Measurements from ENCODE around the gene SYNE1. TPM values are rescaled to one million over a fixed set of nuclear protein-coding genes. Genes with fewer than 3 reads are reported as not detected.
A peak's percentile ranks its signal among the peaks of the same experiment; 100 is the strongest.

SYNE1 gene
- total RNA-seq, 6 experiments from 2014 or later = 60.0 to 69.0 (median 66.9) TPM

DNA sequence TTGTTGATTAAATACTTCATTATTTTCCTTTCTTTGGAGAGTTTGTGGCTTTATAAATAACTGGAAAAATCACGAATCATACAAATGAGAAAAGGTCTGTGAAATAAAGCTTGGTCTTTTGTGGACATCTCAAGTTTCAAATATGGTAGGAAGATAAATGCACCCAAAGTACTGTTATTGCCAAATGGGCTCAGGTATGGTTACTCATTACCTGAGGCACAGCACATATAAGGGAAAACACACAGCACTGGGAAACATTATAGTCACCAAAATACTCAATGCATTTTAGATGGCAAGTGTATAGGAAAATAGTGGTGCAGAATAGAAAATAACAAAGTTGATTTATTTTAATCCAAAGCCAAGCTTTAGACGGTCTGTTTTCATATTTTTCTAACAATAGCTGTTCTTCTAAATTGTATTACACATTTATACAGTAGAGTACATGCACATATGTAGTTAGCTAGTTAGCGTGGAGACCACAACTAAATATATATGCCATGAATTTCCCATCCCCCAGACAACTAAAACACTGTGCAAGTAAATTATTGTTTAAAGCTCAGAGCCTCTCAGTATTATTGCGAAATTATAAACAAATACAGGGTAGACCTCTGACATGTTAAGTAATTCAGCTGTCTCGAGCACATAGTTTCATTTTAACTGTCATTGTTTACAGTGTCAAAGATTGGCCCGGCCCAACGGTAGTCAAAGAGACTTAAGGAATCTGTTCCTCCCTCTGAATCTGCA lies 336.0 kb downstream of the SYNE1 start:
- no peaks in the 10 kb centered on the region for H3K27me3 Mint-ChIP-seq (ENCODE audit: insufficient read depth)
- DNase-seq = peak; percentile 30

DNA sequence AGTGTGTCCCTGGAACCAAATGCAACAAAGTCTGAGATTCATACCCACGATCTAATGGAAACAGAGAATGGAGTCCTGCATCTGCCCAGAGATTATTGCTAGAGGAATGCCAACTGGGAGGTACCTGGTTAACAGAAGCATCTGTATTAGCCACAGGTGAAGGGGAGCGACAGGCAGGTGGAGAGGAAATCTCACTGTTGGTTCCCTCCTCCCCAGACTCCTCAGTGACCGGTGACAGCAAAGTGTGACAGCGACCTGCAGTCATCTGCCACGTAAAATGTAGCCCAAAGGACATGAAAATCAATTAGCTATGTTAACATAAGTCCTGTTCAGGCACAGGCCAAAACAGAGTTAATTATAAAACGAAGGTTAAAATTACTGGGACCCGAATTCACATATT lies 336.6 kb downstream of the SYNE1 start:
- Mint-ChIP-seq H3K27me3 (ENCODE audit: insufficient read depth) (no peaks in the 10 kb centered on the region; the same call in 1 of the 2 replicates), H3K4me3 (peak overlapping the region; percentile 95), H3K4me1 (ENCODE audit: low read depth) (peaks cover 50% of the 10 kb centered on the region), H3K27ac (peak overlapping the region; percentile 86), H3K9me3 (no peaks in the 10 kb centered on the region), H3K36me3 (ENCODE audit: low read depth) (peaks cover 14% of the 10 kb centered on the region)
- TF ChIP-seq CTCF (IDR thresholded peaks at IDR 0.05) = no peak
- no peak for DNase-seq

More for the DNA sequence above, 336.0 kb downstream of the SYNE1 start:
- Mint-ChIP-seq H3K4me3 (peak overlapping the region; percentile 95), H3K27ac (peak overlapping the region; percentile 86), H3K9me3 (no peaks in the 10 kb centered on the region), H3K36me3 (ENCODE audit: low read depth) (peaks cover 14% of the 10 kb centered on the region), H3K4me1 (ENCODE audit: low read depth) (peaks cover 43% of the 10 kb centered on the region)
- TF ChIP-seq CTCF (IDR thresholded peaks at IDR 0.05) = no peak

- DNase-seq = no peak
- no peaks in the 10 kb centered on the region for H3K9me3 Mint-ChIP-seq
- TF ChIP-seq CTCF (IDR thresholded peaks at IDR 0.05) = no peak
- H3K27ac Mint-ChIP-seq = peak overlapping the region; percentile 74
- peaks cover 14% of the 10 kb centered on the region for H3K36me3 Mint-ChIP-seq (ENCODE audit: low read depth)
- peaks cover 58% of the 10 kb centered on the region for H3K4me1 Mint-ChIP-seq (ENCODE audit: low read depth)
- H3K4me3 Mint-ChIP-seq = no peak overlapping the region
- no peaks in the 10 kb centered on the region; the same call in 1 of the 2 replicates for H3K27me3 Mint-ChIP-seq (ENCODE audit: insufficient read depth)
These were observed 338.1 kb downstream of the SYNE1 start for GRCh38 chr6:152298848-152299735.

GRCh38 chr6:152298055-152298647 lies 339.0 kb downstream of the SYNE1 start:
- H3K4me1 Mint-ChIP-seq (ENCODE audit: low read depth) = peaks cover 58% of the 10 kb centered on the region
- no peaks in the 10 kb centered on the region; the same call in 1 of the 2 replicates for H3K27me3 Mint-ChIP-seq (ENCODE audit: insufficient read depth)
- H3K27ac Mint-ChIP-seq = peak overlapping the region; percentile 18; the same call in 1 of the 2 replicates
- TF ChIP-seq CTCF (IDR thresholded peaks at IDR 0.05) = no peak
- H3K9me3 Mint-ChIP-seq = no peaks in the 10 kb centered on the region
- H3K4me3 Mint-ChIP-seq = no peak overlapping the region
- H3K36me3 Mint-ChIP-seq (ENCODE audit: low read depth) = peaks cover 18% of the 10 kb centered on the region
- no peak for DNase-seq

GRCh38 chr6:152296648-152297376 lies 340.4 kb downstream of the SYNE1 start:
- Mint-ChIP-seq H3K27ac (peak overlapping the region; percentile 34; the same call in 1 of the 2 replicates), H3K27me3 (ENCODE audit: insufficient read depth) (no peaks in the 10 kb centered on the region; the same call in 1 of the 2 replicates), H3K4me3 (no peak overlapping the region), H3K4me1 (ENCODE audit: low read depth) (peaks cover 50% of the 10 kb centered on the region), H3K36me3 (ENCODE audit: low read depth) (peaks cover 20% of the 10 kb centered on the region), H3K9me3 (no peaks in the 10 kb centered on the region)
- no peak for TF ChIP-seq CTCF (IDR thresholded peaks at IDR 0.05)
- no peak for DNase-seq
